H7 (cell line): ENCODE results near the gene PDE4DIP. TPM values are rescaled to one million over a fixed set of nuclear protein-coding genes. Genes with fewer than 3 reads are reported as not detected.
"Not testable (repeated sequence)": the region's sequence is repeated elsewhere in the genome, so short reads cannot be mapped to it uniquely, and the experiment has no call there.

Source experiments
- DNase-seq: peaks from one replicate; pipeline ENCODE4 v3.0.0; 2012
- H3K27me3 ChIP-seq: 2 replicates; pipeline ENCODE4 v1.6.0; 2011; ENCODE audit warnings: mild to moderate bottlenecking, low read length; ENCODE audit not compliant: control insufficient read depth, insufficient read depth
- H3K36me3 ChIP-seq: replicated peaks from 2 replicates; pipeline ENCODE4 v1.5.1; 2011; ENCODE audit warnings: low read length; ENCODE audit not compliant: control insufficient read depth, insufficient read depth
- H3K4me3 ChIP-seq: 2 replicates; pipeline ENCODE4 v1.5.1; 2011; ENCODE audit warnings: low read depth, mild to moderate bottlenecking, control low read depth, low read length, moderate library complexity; ENCODE audit not compliant: insufficient read depth
- total RNA-seq: library from RNA; depleted of rRNA; stranded (reverse); fragments of >200 nt; shearing (Covaris generic); gene quantifications from 2 replicates; pipeline ENCODE4 v1.2.3, GENCODE V29; 2014; rRNA removed

Gene PDE4DIP
- total RNA-seq, 1 experiment from 2014 or later: 17.0 TPM

DNA sequence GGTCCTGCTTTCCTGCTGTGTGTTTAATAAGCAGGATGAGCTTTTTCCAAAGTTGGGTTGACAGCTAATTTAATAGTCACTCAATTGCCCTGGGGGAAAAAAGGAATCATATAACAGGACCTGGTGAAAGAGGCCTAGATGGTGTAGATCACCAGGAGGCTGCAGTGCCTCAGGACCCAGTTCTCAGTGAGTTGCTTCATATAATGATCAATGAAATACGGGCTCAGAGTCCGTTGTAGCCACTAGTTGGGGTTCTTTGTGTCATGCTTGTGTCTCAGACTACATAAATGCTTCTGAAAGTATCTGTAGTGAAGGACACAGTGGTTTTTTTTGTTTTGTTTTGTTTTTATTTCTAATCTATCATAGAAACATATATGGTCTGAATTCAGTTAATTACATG lies 164.5 kb downstream of the PDE4DIP start:
- H3K36me3 ChIP-seq, H3K27me3 ChIP-seq, H3K4me3 ChIP-seq, DNase-seq: not testable (repeated sequence)

- not testable (repeated sequence) for H3K36me3 ChIP-seq, H3K27me3 ChIP-seq, H3K4me3 ChIP-seq, DNase-seq
These were observed 165.5 kb downstream of the PDE4DIP start for GRCh38 chr1:149009761-149010160.

DNA sequence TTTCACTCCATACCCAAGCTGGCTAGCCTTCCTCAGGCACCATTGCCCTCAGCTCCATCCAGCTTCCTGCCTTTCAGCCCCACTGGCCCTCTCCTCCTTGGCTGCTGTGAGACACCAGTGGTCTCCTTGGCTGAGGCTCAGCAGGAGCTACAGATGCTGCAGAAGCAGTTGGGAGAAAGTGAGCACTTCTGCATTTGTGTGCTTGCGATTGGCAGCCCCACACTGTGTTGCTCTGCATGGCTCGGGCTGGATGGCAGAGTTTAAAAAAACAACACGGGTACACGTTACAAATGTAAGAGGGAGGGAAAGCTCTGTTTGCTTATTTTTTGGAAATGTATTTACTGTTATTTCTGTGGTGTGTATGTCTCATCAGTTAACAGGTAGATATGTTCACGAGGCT lies 168.4 kb downstream of the PDE4DIP start:
- not testable (repeated sequence) for H3K4me3 ChIP-seq, DNase-seq, H3K27me3 ChIP-seq, H3K36me3 ChIP-seq

DNA sequence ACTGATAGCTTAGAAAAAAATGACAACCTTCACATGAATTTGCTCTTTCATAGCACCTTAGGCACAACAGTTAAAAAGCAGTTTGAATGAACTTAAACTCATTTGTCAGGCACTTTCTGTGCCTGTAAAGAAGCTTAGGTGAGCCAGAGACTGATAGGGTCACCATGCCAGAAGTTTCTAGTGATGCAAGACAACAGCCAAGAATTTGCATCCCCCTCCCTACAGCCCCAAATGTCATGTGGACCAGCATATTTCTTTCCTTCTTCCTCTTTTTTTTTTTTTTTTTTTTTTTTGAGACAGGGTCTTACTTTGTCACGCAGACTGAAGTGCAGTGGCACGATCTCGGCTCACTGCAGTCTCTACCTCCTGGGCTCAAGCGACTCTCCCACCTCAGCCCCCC lies 169.3 kb downstream of the PDE4DIP start:
- DNase-seq, H3K4me3 ChIP-seq, H3K36me3 ChIP-seq, H3K27me3 ChIP-seq: not testable (repeated sequence)

DNA sequence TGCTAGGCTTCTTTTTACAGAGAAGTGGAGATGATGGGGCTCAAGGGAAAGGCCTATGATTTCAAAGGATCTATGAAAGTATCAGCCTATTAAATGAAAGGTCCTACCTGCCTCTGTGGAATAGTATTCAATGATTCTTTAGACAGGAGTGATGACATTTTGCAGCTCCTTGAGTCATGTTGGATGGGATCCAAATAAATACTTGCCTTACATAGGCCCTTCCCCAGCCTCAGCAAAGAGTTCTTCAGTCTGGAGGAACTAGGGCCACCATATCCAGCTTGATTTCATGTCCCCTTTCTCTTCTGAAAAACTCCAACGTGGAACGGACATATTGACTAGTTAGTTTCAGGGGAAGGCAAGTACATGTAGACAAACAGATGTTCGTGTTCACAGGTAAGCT lies 171.3 kb downstream of the PDE4DIP start:
- not testable (repeated sequence) for H3K36me3 ChIP-seq, DNase-seq, H3K4me3 ChIP-seq, H3K27me3 ChIP-seq

- not testable (repeated sequence) for H3K36me3 ChIP-seq, H3K4me3 ChIP-seq, H3K27me3 ChIP-seq, DNase-seq
These were observed 172.4 kb downstream of the PDE4DIP start for GRCh38 chr1:149016626-149017025.

GRCh38 chr1:149018577-149018976 lies 174.3 kb downstream of the PDE4DIP start:
- DNase-seq, H3K4me3 ChIP-seq, H3K27me3 ChIP-seq, H3K36me3 ChIP-seq: not testable (repeated sequence)

DNA sequence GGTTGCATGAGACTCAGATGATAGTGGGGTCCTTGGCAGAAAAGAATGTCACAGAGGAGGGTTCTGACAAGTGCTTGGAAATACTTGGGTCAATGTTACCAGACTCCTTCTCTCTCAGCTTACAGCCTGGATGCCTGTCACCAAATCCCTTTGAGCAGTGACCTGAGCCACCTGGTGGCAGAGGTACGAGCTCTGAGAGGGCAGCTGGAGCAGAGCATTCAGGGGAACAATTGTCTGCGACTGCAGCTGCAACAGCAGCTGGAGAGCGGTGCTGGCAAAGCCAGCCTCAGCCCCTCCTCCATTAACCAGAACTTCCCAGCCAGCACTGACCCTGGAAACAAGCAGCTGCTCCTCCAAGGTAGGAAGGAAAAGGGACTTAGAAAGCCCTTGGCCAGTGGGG lies 180.1 kb downstream of the PDE4DIP start:
- DNase-seq, H3K36me3 ChIP-seq, H3K4me3 ChIP-seq, H3K27me3 ChIP-seq: not testable (repeated sequence)

- H3K4me3 ChIP-seq, H3K27me3 ChIP-seq, DNase-seq, H3K36me3 ChIP-seq: not testable (repeated sequence)
These were observed 189.7 kb downstream of the PDE4DIP start for GRCh38 chr1:149033916-149034315.

DNA sequence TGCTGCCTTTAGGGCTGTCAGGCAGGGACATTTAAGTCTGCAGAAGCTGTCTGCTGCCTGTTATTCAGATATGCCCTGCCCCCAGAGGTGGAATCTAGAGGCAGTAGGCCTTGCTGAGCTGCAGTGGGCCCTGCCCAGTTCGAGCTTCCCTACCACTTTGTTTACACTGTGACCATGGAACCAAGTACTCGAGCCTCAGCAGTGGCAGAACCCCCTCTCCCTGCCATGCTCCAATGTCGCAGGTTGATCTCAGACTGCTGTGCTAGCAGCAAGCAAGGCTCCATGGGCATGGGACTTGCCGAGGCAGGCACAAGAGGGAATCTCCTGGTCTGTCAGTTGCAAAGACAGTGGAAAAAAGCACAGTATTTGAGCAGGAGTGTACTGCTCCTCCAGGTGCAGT lies 198.8 kb downstream of the PDE4DIP start:
- not testable (repeated sequence) for H3K4me3 ChIP-seq, H3K27me3 ChIP-seq, H3K36me3 ChIP-seq, DNase-seq

DNA sequence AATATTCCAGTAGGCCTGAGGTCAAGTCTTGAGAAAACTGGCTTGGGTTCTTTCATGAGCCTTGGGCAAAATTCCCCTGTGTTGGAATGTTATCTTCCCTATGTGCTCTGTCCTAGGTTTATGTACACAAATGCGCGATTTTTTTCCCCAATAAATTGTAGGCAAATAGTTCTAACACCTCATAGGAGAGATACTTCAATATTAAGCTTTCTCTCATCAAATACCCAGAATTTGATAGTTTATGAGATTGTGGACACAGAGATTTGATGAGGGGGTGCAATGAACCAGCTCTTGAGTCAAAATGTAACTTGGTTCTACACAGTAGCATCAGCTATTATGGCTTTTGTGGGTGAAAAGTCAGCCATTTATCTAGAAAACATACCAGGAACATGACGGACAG lies 220.4 kb downstream of the PDE4DIP start:
- not testable (repeated sequence) for H3K27me3 ChIP-seq, DNase-seq, H3K4me3 ChIP-seq, H3K36me3 ChIP-seq

- not testable (repeated sequence) for H3K4me3 ChIP-seq, H3K36me3 ChIP-seq, H3K27me3 ChIP-seq, DNase-seq
These were observed 231.4 kb downstream of the PDE4DIP start for GRCh38 chr1:149075505-149076127.

Other genes starting within 250 kb of the PDE4DIP start
- 6.2 and 8.3 TPM in 2 replicates for gene NBPF14, start 248.4 kb upstream of the PDE4DIP start, total RNA-seq
- gene NUDT4B, start 95.7 kb upstream of the PDE4DIP start, total RNA-seq: 19.3 and 35.4 TPM in 2 replicates